Mucosa of rectum (tissue), 2 donors: Measurements from ENCODE around the gene NSD2.
"Not testable (repeated sequence)": the region's sequence is repeated elsewhere in the genome, so short reads cannot be mapped to it uniquely, and the experiment has no call there.

Source experiments
- H3K27ac ChIP-seq, 2 donors: one replicate each; pipeline ENCODE4 v1.7.0; 2013; ENCODE audit warnings: inconsistent platforms in 2 of 2, low read depth in 2 of 2, low read length in 2 of 2
- H3K27me3 ChIP-seq, 2 donors: one replicate each; pipeline ENCODE4 v1.7.0; 2013; ENCODE audit warnings: low read length in 2 of 2; ENCODE audit not compliant: control insufficient read depth in 2 of 2, insufficient read depth in 2 of 2
- H3K36me3 ChIP-seq, 2 donors: one replicate each; pipeline ENCODE4 v1.7.0; 2013; ENCODE audit warnings: low read length in 2 of 2; ENCODE audit not compliant: control insufficient read depth in 2 of 2, insufficient read depth in 2 of 2
- H3K4me1 ChIP-seq, 2 donors: one replicate each; pipeline ENCODE4 v1.7.0; 2013; ENCODE audit warnings: low read length in 2 of 2, mild to moderate bottlenecking in 1 of 2; ENCODE audit not compliant: control insufficient read depth in 2 of 2, insufficient read depth in 2 of 2
- H3K4me3 ChIP-seq, 2 donors: one replicate each; pipeline ENCODE4 v1.7.0; 2013; ENCODE audit warnings: low read length in 2 of 2
- H3K9ac ChIP-seq, 2 donors: one replicate each; pipeline ENCODE4 v1.7.0; 2013; ENCODE audit warnings: low read length in 2 of 2, low read depth in 1 of 2, mild to moderate bottlenecking in 1 of 2
- H3K9me3 ChIP-seq, 2 donors: one replicate each; pipeline ENCODE4 v1.7.0; 2013; ENCODE audit warnings: low read length in 2 of 2; ENCODE audit not compliant: control insufficient read depth in 2 of 2
- donor health status: healthy.
- donor health status: Normal muscosa, but diverticular disease.

NSD2 gene

DNA sequence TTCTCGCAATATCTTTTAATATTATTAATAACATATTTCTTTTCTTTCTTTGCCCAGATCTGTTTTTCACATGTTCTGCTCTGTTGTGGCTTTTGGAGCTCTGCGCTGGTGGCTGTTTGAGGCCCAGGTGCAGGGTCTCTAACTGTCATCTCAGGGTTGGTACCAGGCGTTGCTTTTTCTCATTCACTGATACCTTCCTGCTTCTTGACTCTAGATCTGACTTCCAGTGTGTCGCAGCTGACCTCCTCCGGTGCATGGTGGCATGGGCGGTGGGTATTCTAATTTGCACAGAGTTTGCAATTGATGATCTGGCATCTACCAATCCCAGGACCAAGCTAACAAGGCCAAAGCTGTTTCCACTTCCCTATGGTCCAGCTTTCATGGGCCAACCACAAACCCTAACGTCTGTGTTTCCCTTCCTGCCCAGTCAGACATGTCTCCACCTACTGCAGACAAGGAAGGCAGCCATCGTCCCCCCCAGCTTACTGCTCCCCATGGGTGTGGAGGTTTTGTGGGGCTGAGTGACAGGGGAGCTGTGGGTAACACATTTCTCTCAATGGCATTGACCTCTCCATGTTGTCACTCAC is 40.5 kb upstream of the NSD2 start:
- Histone ChIP-seq H3K36me3 (peaks cover 68% of the 10 kb centered on the region in 2 donors), H3K9ac (no peak overlapping the region)

DNA sequence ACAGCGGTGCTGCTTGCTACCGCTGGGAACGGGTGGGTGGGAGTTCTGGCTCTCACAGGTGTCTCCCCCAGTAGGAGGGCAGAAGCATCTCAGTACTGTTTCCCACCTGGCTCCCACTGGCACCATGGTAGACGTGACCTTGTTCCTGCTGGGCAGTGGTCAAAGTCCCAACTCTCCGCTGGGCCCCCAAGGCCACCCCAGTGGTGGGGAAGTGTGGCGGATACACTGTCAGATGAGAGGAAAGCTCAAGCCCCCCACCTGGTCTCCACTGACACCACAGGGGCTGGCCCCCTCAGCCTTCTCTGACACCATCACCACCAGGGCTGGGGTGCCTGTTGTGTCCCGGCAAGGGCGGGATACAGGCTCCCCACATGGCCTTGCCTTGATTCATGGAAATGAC is 39.9 kb upstream of the NSD2 start:
- Histone ChIP-seq H3K4me3 (no peak overlapping the region), H3K27ac (no peak overlapping the region), H3K9me3 (no peaks in the 10 kb centered on the region), H3K9ac (no peak overlapping the region), H3K36me3 (peaks cover 66 to 67% of the 10 kb centered on the region in 2 donors), H3K27me3 (no peaks in the 10 kb centered on the region), H3K4me1 (no peaks in the 10 kb centered on the region)

More for the DNA sequence above, 40.5 kb upstream of the NSD2 start:
- Histone ChIP-seq H3K4me3 (no peak overlapping the region), H3K27me3 (no peaks in the 10 kb centered on the region), H3K9me3 (no peaks in the 10 kb centered on the region), H3K27ac (no peak overlapping the region), H3K4me1 (no peaks in the 10 kb centered on the region)

DNA sequence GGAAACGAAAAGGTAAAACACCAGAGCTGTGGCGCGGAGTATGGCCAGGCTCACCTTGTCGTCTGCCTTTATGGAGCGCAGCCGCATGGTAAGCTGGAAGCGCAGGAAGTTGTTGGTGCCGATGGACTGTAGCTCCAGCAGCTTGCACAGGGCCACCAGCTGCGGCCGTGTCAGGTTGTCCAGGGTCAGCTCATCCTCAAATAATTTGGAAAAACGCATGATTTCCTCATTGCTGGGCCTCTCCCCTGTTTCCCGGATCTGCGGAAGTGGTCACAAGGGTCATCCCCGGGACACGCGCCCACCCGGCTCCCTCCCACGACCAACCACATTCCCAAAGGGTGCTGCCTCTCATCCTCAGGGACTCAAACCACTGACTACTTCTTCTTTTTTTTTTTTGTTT is 38.5 kb upstream of the NSD2 start:
- Histone ChIP-seq H3K9me3 (no peaks in the 10 kb centered on the region), H3K27ac (no peak overlapping the region), H3K4me1 (no peaks in the 10 kb centered on the region), H3K36me3 (peaks cover 68 to 71% of the 10 kb centered on the region in 2 donors), H3K27me3 (no peaks in the 10 kb centered on the region), H3K9ac (no peak overlapping the region), H3K4me3 (no peak overlapping the region)

DNA sequence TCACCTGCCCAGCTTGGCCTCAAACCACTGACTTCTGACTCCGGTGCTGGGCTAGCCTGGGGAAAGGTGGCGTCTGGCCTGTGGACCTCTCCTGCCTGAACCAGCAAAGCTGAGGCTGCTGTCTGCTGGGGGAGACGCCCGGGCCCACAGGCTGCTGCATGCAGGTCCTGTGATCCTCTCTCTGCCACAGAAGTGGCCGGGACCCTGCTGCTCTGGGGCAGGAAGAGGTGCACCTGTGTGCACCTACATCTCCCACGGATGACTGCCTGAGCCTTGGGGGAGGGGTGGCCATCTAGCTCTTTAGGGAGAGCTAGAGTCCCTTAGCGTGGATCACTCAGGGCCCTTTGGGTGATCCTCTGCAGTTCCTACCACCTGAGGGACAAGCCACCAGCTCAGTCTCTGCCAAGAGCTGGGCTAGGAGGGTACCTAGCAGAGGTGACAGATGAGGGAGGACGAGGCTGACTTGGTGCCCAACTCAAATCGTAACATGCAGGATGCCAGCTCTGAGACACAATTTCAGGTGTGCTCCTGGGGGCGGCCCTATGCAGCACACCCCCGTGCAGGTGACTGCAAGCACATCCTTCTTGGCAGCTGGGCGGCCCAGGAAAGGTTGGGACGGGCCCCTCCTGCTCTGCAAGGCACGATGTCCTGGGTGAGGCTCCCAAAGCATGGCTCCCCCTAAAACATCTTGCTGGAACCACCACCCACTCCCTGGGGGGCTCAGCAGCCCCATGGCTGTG is 37.7 kb upstream of the NSD2 start:
- Histone ChIP-seq H3K4me3 (no peak overlapping the region), H3K9ac (no peak overlapping the region), H3K36me3 (peaks cover 70 to 74% of the 10 kb centered on the region in 2 donors), H3K9me3 (no peaks in the 10 kb centered on the region), H3K27ac (no peak overlapping the region), H3K27me3 (no peaks in the 10 kb centered on the region), H3K4me1 (no peaks in the 10 kb centered on the region)

DNA sequence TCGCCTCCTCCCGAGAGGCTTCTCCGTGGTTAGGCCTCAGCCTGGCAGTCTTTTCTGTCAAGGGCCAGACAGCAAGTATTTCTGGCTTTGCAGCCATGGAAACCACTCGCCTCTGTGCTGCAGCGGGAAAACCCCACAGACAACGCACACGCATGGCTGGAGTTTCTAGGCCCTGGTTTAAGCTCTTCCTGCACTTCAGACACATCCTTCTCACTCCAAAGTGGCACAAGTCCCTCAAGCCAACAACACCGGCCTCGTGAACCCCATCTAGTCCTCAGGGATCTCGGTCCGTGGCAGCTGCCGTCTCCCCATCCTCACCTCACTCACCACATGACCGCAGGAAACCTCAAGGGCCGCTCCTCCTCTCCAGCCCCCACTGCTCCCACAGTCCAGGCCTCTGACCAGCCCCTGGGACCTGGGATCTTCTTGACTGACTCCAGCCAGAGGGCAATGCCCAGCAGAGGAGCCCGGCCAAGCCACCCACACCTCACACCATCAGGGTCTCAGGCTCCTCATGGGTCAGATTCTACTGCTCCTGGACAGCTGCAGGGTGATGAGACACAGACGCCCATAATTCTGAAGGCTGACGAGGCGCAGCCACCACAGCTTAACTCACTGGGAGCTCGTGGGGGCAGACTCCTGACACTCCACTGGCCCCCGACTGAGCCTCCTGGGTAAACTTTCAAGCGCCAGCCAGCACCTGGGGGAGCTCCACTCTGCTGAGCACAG is 37.0 kb upstream of the NSD2 start:
- Histone ChIP-seq H3K9ac (no peak overlapping the region), H3K27ac (no peak overlapping the region), H3K9me3 (no peaks in the 10 kb centered on the region), H3K36me3 (peaks cover 72 to 80% of the 10 kb centered on the region in 2 donors), H3K4me1 (peaks cover 0 to 2% of the 10 kb centered on the region in 2 donors), H3K27me3 (no peaks in the 10 kb centered on the region), H3K4me3 (no peak overlapping the region)

DNA sequence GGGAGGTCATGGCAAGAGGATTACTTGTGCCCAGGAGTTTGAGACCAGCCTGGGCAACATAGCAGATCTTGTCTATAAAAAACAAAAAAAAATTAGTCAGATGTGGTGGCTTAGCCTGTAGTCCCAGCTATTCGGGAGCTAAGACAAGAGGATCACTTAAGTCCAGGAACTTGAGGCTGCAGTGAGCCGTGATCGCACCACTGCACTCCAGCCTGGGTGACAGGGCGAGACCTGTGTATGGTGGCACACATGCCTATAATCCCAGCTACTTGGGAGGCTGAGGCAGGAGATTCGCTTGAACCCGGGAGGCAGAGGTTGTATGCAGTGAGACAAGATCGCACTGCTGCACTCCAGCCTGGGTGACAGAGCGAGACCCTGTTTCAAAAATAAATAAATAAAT is 35.4 kb upstream of the NSD2 start:
- H3K9me3 ChIP-seq, H3K4me3 ChIP-seq, H3K27ac ChIP-seq, H3K9ac ChIP-seq, H3K27me3 ChIP-seq, H3K4me1 ChIP-seq: not testable (repeated sequence)
- H3K36me3 ChIP-seq = peaks cover 57 to 79% of the 10 kb centered on the region in 2 donors

DNA sequence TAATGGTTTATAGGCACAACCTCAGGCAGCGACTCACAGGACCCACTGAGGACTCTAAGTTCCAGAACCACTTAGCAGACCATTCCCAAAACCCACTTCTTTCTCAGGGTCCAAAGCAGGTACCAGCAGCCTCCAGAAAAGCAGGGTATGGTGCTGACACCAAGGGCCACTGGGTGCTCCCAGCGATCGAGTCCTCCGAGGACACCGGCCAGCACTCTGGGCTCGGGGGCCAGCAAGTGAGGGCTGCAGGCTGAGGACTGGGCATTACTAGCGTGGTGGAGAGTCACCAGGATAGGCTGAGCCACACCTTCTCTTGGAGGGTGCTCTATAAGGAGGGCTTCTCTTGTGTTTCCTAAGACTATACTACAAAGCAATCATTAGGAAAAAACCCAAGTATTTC is 34.5 kb upstream of the NSD2 start:
- Histone ChIP-seq H3K27me3 (no peaks in the 10 kb centered on the region), H3K36me3 (peaks cover 56 to 79% of the 10 kb centered on the region in 2 donors), H3K9me3 (no peaks in the 10 kb centered on the region), H3K9ac (no peak overlapping the region), H3K27ac (no peak overlapping the region), H3K4me3 (no peak overlapping the region), H3K4me1 (peaks cover 0 to 3% of the 10 kb centered on the region in 2 donors)

DNA sequence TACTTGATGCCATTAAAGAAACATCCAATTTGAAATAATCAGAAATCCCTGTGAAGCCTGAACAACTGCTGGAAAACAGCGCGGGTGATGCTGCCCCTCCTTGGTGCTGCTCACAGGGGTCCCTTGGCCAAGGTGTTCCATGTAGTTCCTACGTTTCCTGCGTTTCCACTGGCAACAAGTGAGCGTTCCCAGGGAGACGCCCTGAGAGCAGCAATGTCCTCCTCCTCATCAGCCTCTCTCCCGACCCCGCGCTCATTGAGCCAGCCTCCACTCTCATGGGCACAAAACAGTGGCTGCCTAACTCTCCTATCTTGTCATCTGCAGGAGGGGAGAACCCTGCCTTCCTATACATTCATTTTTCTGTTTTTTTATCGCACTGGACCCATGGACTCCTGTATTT is 34.1 kb upstream of the NSD2 start:
- H3K27me3 ChIP-seq = no peaks in the 10 kb centered on the region
- no peak overlapping the region for H3K27ac ChIP-seq
- no peak overlapping the region for H3K9ac ChIP-seq
- H3K9me3 ChIP-seq = no peaks in the 10 kb centered on the region
- H3K36me3 ChIP-seq = peaks cover 58 to 78% of the 10 kb centered on the region in 2 donors
- peaks cover 0 to 3% of the 10 kb centered on the region in 2 donors for H3K4me1 ChIP-seq
- no peak overlapping the region for H3K4me3 ChIP-seq

DNA sequence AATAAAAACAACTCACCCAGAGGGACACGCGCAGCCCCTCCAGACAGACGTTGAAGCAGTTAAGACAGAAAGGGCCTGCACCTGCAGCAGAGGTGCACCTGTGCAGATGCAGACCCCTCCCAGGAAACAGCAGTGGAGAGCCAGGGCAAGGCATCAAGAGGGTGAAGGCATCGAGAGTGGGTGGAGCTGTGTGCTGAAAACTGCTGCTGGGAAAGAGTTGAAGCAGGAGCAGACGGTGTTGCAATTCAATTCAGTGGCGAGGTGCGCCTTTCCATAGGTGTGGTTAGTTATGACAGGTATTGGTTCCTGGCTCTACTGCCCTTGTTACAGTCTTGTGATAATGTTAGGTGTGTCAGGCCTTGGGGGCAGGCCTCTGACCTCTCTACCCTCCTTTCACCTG is 31.9 kb upstream of the NSD2 start:
- Histone ChIP-seq H3K9me3 (no peaks in the 10 kb centered on the region), H3K9ac (no peak overlapping the region), H3K27me3 (no peaks in the 10 kb centered on the region), H3K27ac (peak overlapping the region; percentile 75 to 83), H3K4me1 (peaks cover 0 to 3% of the 10 kb centered on the region in 2 donors), H3K36me3 (peaks cover 55 to 73% of the 10 kb centered on the region in 2 donors), H3K4me3 (no peak overlapping the region)

DNA sequence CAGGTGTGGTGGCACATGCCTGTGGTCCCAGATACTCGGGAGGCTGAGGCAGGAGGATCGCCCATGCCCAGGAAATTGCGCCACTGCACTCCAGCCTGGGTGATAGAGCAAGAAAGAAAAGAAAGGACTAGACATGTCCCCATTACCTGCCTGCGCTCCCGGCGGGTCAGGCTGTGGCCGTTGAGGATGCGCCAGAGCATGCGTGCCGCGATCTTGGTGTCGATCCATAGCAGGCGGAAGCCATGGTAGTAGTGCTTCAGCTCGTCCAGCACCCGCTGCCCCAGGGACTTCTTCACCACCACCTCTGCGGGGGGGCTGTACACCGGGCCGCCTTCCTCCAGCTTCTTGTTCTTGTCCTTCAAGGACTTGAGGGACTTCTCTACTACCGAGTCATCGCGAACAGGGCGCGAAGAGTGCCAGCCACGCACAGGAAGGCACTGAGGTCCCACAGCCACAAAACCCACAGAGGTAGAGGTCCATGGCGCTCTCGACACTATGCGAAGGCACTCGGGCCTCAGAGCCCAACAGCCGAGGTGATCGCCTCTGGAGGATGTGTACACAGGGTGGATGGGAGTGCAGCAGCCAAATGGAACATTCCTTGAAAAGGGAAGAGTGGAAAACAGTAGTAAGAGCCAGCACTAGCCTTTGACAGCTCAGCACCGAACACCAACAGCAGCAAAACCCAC is 29.8 kb upstream of the NSD2 start:
- Histone ChIP-seq H3K4me3 (no peak overlapping the region), H3K36me3 (peaks cover 42 to 57% of the 10 kb centered on the region in 2 donors), H3K9ac (no peak overlapping the region), H3K27ac (no peak overlapping the region), H3K4me1 (peaks cover 0 to 3% of the 10 kb centered on the region in 2 donors), H3K27me3 (no peaks in the 10 kb centered on the region), H3K9me3 (no peaks in the 10 kb centered on the region)
